Keratinocyte (primary cell): ENCODE results near the gene RNF227. TPM values are rescaled to one million over a fixed set of nuclear protein-coding genes. Genes with fewer than 3 reads are reported as not detected.

Experiments
- DNase-seq: peaks from one replicate; pipeline ENCODE4 v3.0.0-alpha.2; 2011; ENCODE audit warnings: low read depth, missing footprints, low spot score
- FAIRE-seq: peaks from 2 replicates; lab custom pipeline; 2011; peaks lifted over from hg19 to GRCh38; lab: Jason Lieb, UNC
- H2AFZ ChIP-seq: 2 replicates; pipeline ENCODE4 v1.6.0; 2012; ENCODE audit warnings: low read length, control low read depth, inconsistent platforms; ENCODE audit not compliant: control insufficient read depth
- H3K27ac ChIP-seq: 2 replicates; pipeline ENCODE4 v1.5.1; 2011; ENCODE audit warnings: low read length; ENCODE audit not compliant: control insufficient read depth, insufficient read depth
- H3K27me3 ChIP-seq: 3 replicates; pipeline ENCODE4 v1.6.0; 2011; ENCODE audit warnings: low read length; ENCODE audit not compliant: control insufficient read depth, insufficient read depth; ENCODE audit errors: extremely low read depth
- H3K36me3 ChIP-seq, 2 experiments: 2 replicates in 1 of 2; 3 replicates in 1 of 2; pipeline ENCODE4 v1.5.1; 2011; ENCODE audit warnings: low read length in 2 of 2, mild to moderate bottlenecking in 1 of 2; ENCODE audit not compliant: control insufficient read depth in 2 of 2, insufficient read depth in 2 of 2; ENCODE audit errors: extremely low read depth in 1 of 2
- H3K4me1 ChIP-seq: 3 replicates; pipeline ENCODE4 v1.5.1; 2011; ENCODE audit warnings: low read length; ENCODE audit not compliant: control insufficient read depth, insufficient read depth; ENCODE audit errors: extremely low read depth
- H3K4me2 ChIP-seq: 3 replicates; pipeline ENCODE4 v1.6.0; 2011; ENCODE audit warnings: low read depth, low read length; ENCODE audit not compliant: control insufficient read depth, insufficient read depth; ENCODE audit errors: extremely low read depth
- H3K4me3 ChIP-seq, 3 experiments: fragments of 200-600 bp in 1 of 3; sonication (generic) in 1 of 3; 2 replicates in 2 of 3; 3 replicates in 1 of 3; pipeline ENCODE4 v1.5.1; 2011 to 2016; ENCODE audit warnings: low read length in 3 of 3, mild to moderate bottlenecking in 3 of 3, control low read depth in 2 of 3, inconsistent platforms in 1 of 3, low read depth in 1 of 3, mixed read lengths in 1 of 3, mixed run types in 1 of 3, moderate library complexity in 1 of 3; ENCODE audit not compliant: control insufficient read depth in 2 of 3, insufficient read depth in 2 of 3; ENCODE audit errors: extremely low read depth in 1 of 3
- H3K79me2 ChIP-seq: 2 replicates; pipeline ENCODE4 v1.6.0; 2012; ENCODE audit warnings: low read length; ENCODE audit not compliant: control insufficient read depth, insufficient read depth
- H3K9ac ChIP-seq: 3 replicates; pipeline ENCODE4 v1.6.0; 2011; ENCODE audit warnings: low read length; ENCODE audit not compliant: control insufficient read depth, insufficient read depth; ENCODE audit errors: extremely low read depth
- H3K9me1 ChIP-seq: 3 replicates; pipeline ENCODE4 v1.6.0; 2011; ENCODE audit warnings: low read length; ENCODE audit not compliant: control insufficient read depth, insufficient read depth; ENCODE audit errors: extremely low read depth
- H3K9me3 ChIP-seq: 2 replicates; pipeline ENCODE4 v1.5.1; 2012; ENCODE audit warnings: low read depth, low read length; ENCODE audit not compliant: control insufficient read depth
- H4K20me1 ChIP-seq: 3 replicates; pipeline ENCODE4 v1.6.0; 2011; ENCODE audit warnings: low read length; ENCODE audit not compliant: control insufficient read depth, insufficient read depth; ENCODE audit errors: extremely low read depth
- EZH2 ChIP-seq: IDR thresholded peaks from one replicate; pipeline ENCODE4 v1.6.1; 2012; ENCODE audit warnings: inconsistent platforms, mild to moderate bottlenecking, low read length, moderate library complexity
- dilution Hi-C: fragments of 300-500 bp; cut with MboI; formaldehyde crosslinking; loops from one replicate; pipeline ENCODE4 v1.7.0; 2020; ENCODE audit warnings: low sequenced_read_pairs; ENCODE audit not compliant: extremely low pct_ligation_motif_present
- polyA plus RNA-seq, 5 experiments: library from polyadenylated mRNA; depleted of rRNA in 3 of 5; stranded (reverse) in 3 of 5; stranded (forward) in 1 of 5; unstranded in 1 of 5; fragments of >200 nt; gene quantifications; 1 replicate in 1 of 5; 2 replicates in 3 of 5; 3 replicates in 1 of 5; pipeline versions ENCODE4 v1.2.1 to v1.2.3, GENCODE V29; 2011 to 2012; ENCODE audit warnings: missing spikeins in 2 of 5, low read depth in 1 of 5, low replicate concordance in 1 of 5
- TF ChIP-seq, protein P1 (sequence below), 3 experiments: IDR thresholded peaks in 1 of 3; conservative IDR thresholded peaks in 1 of 3; optimal IDR thresholded peaks in 1 of 3; 2 replicates in 2 of 3; 3 replicates in 1 of 3; pipeline versions ENCODE3 to v1.5.1; 2011; ENCODE audit warnings: low read length in 3 of 3, mild to moderate bottlenecking in 3 of 3, moderate library complexity in 2 of 3, control low read depth in 1 of 3, inconsistent platforms in 1 of 3; ENCODE audit not compliant: insufficient read depth in 2 of 3; ENCODE audit errors: extremely low read depth in 1 of 3

RNF227 gene
- polyA plus RNA-seq, 1 donor (not counting 4 experiments of a cell fraction or from before 2014, with no cell fraction given) = 3.6 TPM

- Histone ChIP-seq H3K4me3 (no peak overlapping the region), H3K4me1 (no peaks in the 10 kb centered on the region), H3K36me3 (no peaks in the 10 kb centered on the region), H3K4me2 (no peak overlapping the region), H3K9me3 (no peaks in the 10 kb centered on the region), H3K79me2 (no peaks in the 10 kb centered on the region), H2AFZ (no peak overlapping the region), H3K9me1 (no peaks in the 10 kb centered on the region), H3K9ac (no peak overlapping the region), H3K27ac (no peak overlapping the region), H3K27me3 (peaks cover 5% of the 10 kb centered on the region), H4K20me1 (no peaks in the 10 kb centered on the region)
- TF ChIP-seq, protein P1, sequence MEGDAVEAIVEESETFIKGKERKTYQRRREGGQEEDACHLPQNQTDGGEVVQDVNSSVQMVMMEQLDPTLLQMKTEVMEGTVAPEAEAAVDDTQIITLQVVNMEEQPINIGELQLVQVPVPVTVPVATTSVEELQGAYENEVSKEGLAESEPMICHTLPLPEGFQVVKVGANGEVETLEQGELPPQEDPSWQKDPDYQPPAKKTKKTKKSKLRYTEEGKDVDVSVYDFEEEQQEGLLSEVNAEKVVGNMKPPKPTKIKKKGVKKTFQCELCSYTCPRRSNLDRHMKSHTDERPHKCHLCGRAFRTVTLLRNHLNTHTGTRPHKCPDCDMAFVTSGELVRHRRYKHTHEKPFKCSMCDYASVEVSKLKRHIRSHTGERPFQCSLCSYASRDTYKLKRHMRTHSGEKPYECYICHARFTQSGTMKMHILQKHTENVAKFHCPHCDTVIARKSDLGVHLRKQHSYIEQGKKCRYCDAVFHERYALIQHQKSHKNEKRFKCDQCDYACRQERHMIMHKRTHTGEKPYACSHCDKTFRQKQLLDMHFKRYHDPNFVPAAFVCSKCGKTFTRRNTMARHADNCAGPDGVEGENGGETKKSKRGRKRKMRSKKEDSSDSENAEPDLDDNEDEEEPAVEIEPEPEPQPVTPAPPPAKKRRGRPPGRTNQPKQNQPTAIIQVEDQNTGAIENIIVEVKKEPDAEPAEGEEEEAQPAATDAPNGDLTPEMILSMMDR (optimal IDR thresholded peaks at IDR 0.05 in 1 of 3, IDR thresholded peaks at IDR 0.05 in 1 of 3, conservative IDR thresholded peaks at IDR 0.05 in 1 of 3; ENCODE audit: extremely low read depth in 1 of 3, insufficient read depth in 2 of 3, low read length in 3 of 3) = no peak
- TF ChIP-seq EZH2 = no peak
- peak; percentile 5 for FAIRE-seq
- DNase-seq = no peak
- dilution Hi-C loops = no loop called here
Measured at GRCh38 chr17:7959503-7960253, 43.6 kb upstream of the RNF227 start.

- Histone ChIP-seq H3K27ac (no peak overlapping the region), H3K9ac (no peak overlapping the region), H3K4me2 (no peak overlapping the region), H3K27me3 (peaks cover 5% of the 10 kb centered on the region), H2AFZ (no peak overlapping the region), H3K4me1 (no peaks in the 10 kb centered on the region), H3K4me3 (no peak overlapping the region), H3K9me1 (no peaks in the 10 kb centered on the region), H3K79me2 (no peaks in the 10 kb centered on the region), H4K20me1 (no peaks in the 10 kb centered on the region), H3K36me3 (no peaks in the 10 kb centered on the region), H3K9me3 (no peaks in the 10 kb centered on the region)
- DNase-seq = no peak
- no peak for TF ChIP-seq EZH2
- TF ChIP-seq, protein P1 (optimal IDR thresholded peaks at IDR 0.05 in 1 of 3, IDR thresholded peaks at IDR 0.05 in 1 of 3, conservative IDR thresholded peaks at IDR 0.05 in 1 of 3; ENCODE audit: extremely low read depth in 1 of 3, insufficient read depth in 2 of 3, low read length in 3 of 3) = no peak
- no peak for FAIRE-seq
- dilution Hi-C loops = no loop called here
Measured at GRCh38 chr17:7956228-7956965, 40.3 kb upstream of the RNF227 start.
